ENCODE data around the gene FREM1.

Gene FREM1

GRCh38 chr9:14868772-14869583 is 41.2 kb downstream of the FREM1 start:
- peak; percentile 48 for DNase-seq (ENCODE audit: low spot score)

- no peak for DNase-seq (ENCODE audit: low spot score)
Measured at GRCh38 chr9:14868418-14868771, 41.8 kb downstream of the FREM1 start.

- DNase-seq (ENCODE audit: low spot score), result no peak
Measured at GRCh38 chr9:14866200-14866749, 44.0 kb downstream of the FREM1 start.

GRCh38 chr9:14864309-14864708 is 45.9 kb downstream of the FREM1 start:
- DNase-seq (ENCODE audit: low spot score), result no peak

- DNase-seq (ENCODE audit: low spot score), result no peak
Measured at GRCh38 chr9:14863402-14863801, 46.8 kb downstream of the FREM1 start.

- no peak for DNase-seq (ENCODE audit: low spot score)
Measured at GRCh38 chr9:14857449-14858305, 52.6 kb downstream of the FREM1 start.

GRCh38 chr9:14849851-14850250 is 60.4 kb downstream of the FREM1 start:
- no peak for DNase-seq (ENCODE audit: low spot score)

GRCh38 chr9:14849296-14849695 is 60.9 kb downstream of the FREM1 start:
- no peak for DNase-seq (ENCODE audit: low spot score)

- peak; percentile 83 for DNase-seq (ENCODE audit: low spot score)
Measured at GRCh38 chr9:14846871-14847311, 63.3 kb downstream of the FREM1 start.

- DNase-seq (ENCODE audit: low spot score), result no peak
Measured at GRCh38 chr9:14843163-14843562, 67.1 kb downstream of the FREM1 start.

GRCh38 chr9:14842269-14842668 is 68.0 kb downstream of the FREM1 start:
- no peak for DNase-seq (ENCODE audit: low spot score)

GRCh38 chr9:14838701-14839100 is 71.5 kb downstream of the FREM1 start:
- no peak for DNase-seq (ENCODE audit: low spot score)

GRCh38 chr9:14836885-14837284 is 73.3 kb downstream of the FREM1 start:
- no peak for DNase-seq (ENCODE audit: low spot score)

GRCh38 chr9:14831661-14832060 is 78.6 kb downstream of the FREM1 start:
- DNase-seq (ENCODE audit: low spot score), result no peak

- no peak for DNase-seq (ENCODE audit: low spot score)
Measured at GRCh38 chr9:14831074-14831473, 79.2 kb downstream of the FREM1 start.

GRCh38 chr9:14830057-14830456 is 80.2 kb downstream of the FREM1 start:
- no peak for DNase-seq (ENCODE audit: low spot score)

- DNase-seq (ENCODE audit: low spot score), result no peak
Measured at GRCh38 chr9:14829204-14829603, 81.0 kb downstream of the FREM1 start.

GRCh38 chr9:14827805-14828204 is 82.4 kb downstream of the FREM1 start:
- DNase-seq (ENCODE audit: low spot score), result no peak

- DNase-seq (ENCODE audit: low spot score), result no peak
Measured at GRCh38 chr9:14824481-14824880, 85.7 kb downstream of the FREM1 start.

GRCh38 chr9:14823800-14824199 is 86.4 kb downstream of the FREM1 start:
- DNase-seq (ENCODE audit: low spot score), result no peak

GRCh38 chr9:14822666-14823065 is 87.6 kb downstream of the FREM1 start:
- no peak for DNase-seq (ENCODE audit: low spot score)

GRCh38 chr9:14819183-14819582 is 91.0 kb downstream of the FREM1 start:
- no peak for DNase-seq (ENCODE audit: low spot score)

- DNase-seq (ENCODE audit: low spot score), result no peak
Measured at GRCh38 chr9:14814249-14814628, 96.0 kb downstream of the FREM1 start.

All from ecto neural progenitor cell (in vitro differentiated cells).